SK-N-SH (cell line): Measurements from ENCODE around the gene INTS6L.

ENCODE experiments used
- CTCF ChIP-seq: fragments of 200-600 bp; sonication (generic); IDR thresholded peaks from 2 replicates; pipeline ENCODE4 v1.6.1; 2017; ENCODE audit warnings: antibody characterized with exemption, mild to moderate bottlenecking, moderate library complexity
- GATA2 ChIP-seq: sonication (generic); formaldehyde crosslinking; IDR thresholded peaks from 2 replicates; pipeline ENCODE4 v1.5.0; 2020; ENCODE audit warnings: mild to moderate bottlenecking, missing genetic modification reagents
- MAX ChIP-seq: IDR thresholded peaks from 2 replicates; pipeline ENCODE4 v1.4.0; 2012; ENCODE audit warnings: low read depth
- MXI1 ChIP-seq: IDR thresholded peaks from 2 replicates; pipeline ENCODE4 v1.6.1; 2012; ENCODE audit warnings: mild to moderate bottlenecking, low read depth, low read length, improper control_type of control experiment
- POLR2AphosphoS5 ChIP-seq: IDR thresholded peaks from 2 replicates; pipeline ENCODE4 v1.6.1; 2012; ENCODE audit warnings: low read depth, low read length
- RAD21 ChIP-seq: IDR thresholded peaks from 2 replicates; pipeline ENCODE4 v1.6.1; 2012; ENCODE audit warnings: mild to moderate bottlenecking, low read length
- TAF1 ChIP-seq: IDR thresholded peaks from 2 replicates; pipeline ENCODE4 v1.6.1; 2012; ENCODE audit warnings: low read depth, mild to moderate bottlenecking, low read length, moderate library complexity, borderline replicate concordance
- TEAD4 ChIP-seq: IDR thresholded peaks from 2 replicates; pipeline ENCODE4 v1.4.0; 2012; ENCODE audit warnings: mild to moderate bottlenecking, borderline replicate concordance; ENCODE audit not compliant: insufficient read depth

GRCh38 chrX:135629342-135629741, 108.9 kb downstream of the INTS6L start:
- no peak for TF ChIP-seq GATA2
- TF ChIP-seq CTCF, result no peak
- no peak for TF ChIP-seq MAX
- TF ChIP-seq TAF1, result no peak
- no peak for TF ChIP-seq POLR2AphosphoS5
- TF ChIP-seq RAD21, result no peak
- TF ChIP-seq MXI1, result no peak
- no peak for TF ChIP-seq TEAD4
